Measurements from ENCODE around the gene DDX59. TPM values are rescaled to one million over a fixed set of nuclear protein-coding genes. Genes with fewer than 3 reads are reported as not detected.

DDX59 gene
- polyA plus RNA-seq, 12 donors: 13.7 to 34.1 (median 19.3) TPM; not detected in 1

- no peak for DNase-seq
Measured at GRCh38 chr1:200673952-200674823, 4.5 kb upstream of the DDX59 start.

- no peak for DNase-seq
Measured at GRCh38 chr1:200671235-200671786, 1.6 kb upstream of the DDX59 start.

- no peak for DNase-seq
Measured at GRCh38 chr1:200670242-200671118, 773 bp upstream of the DDX59 start.

GRCh38 chr1:200668514-200669313 is 993 bp downstream of the DDX59 start:
- DNase-seq: no peak

- no peak for DNase-seq
Measured at GRCh38 chr1:200666309-200666708, 3.4 kb downstream of the DDX59 start.

- DNase-seq: peak; percentile 19
Measured at GRCh38 chr1:200665861-200666260, 3.8 kb downstream of the DDX59 start.

- DNase-seq: no peak
Measured at GRCh38 chr1:200660719-200661118, 9.0 kb downstream of the DDX59 start.

GRCh38 chr1:200659269-200659668 is 10.4 kb downstream of the DDX59 start:
- no peak for DNase-seq

GRCh38 chr1:200658037-200658818 is 11.5 kb downstream of the DDX59 start:
- DNase-seq: no peak

GRCh38 chr1:200654660-200655059 is 15.0 kb downstream of the DDX59 start:
- no peak for DNase-seq

GRCh38 chr1:200653022-200653462 is 16.7 kb downstream of the DDX59 start:
- DNase-seq: no peak

- no peak for DNase-seq
Measured at GRCh38 chr1:200652378-200652777, 17.3 kb downstream of the DDX59 start.

GRCh38 chr1:200646515-200646914 is 23.2 kb downstream of the DDX59 start:
- DNase-seq: no peak

GRCh38 chr1:200644021-200644420 is 25.7 kb downstream of the DDX59 start:
- DNase-seq: no peak

- DNase-seq: no peak
Measured at GRCh38 chr1:200642481-200642880, 27.2 kb downstream of the DDX59 start.

GRCh38 chr1:200640963-200641401 is 28.7 kb downstream of the DDX59 start:
- DNase-seq: no peak

- DNase-seq: no peak
Measured at GRCh38 chr1:200640373-200640962, 29.2 kb downstream of the DDX59 start.

- no peak for DNase-seq
Measured at GRCh38 chr1:200638073-200638472, 31.6 kb downstream of the DDX59 start.

- no peak for DNase-seq
Measured at GRCh38 chr1:200636681-200637080, 33.0 kb downstream of the DDX59 start.
